HG02678 (cell line): ENCODE measurements around the gene TUBB4B.
A peak's percentile ranks its signal among the peaks of the same experiment; 100 is the strongest.

Source experiments
- ATAC-seq: cut with Tn5 transposase; IDR thresholded peaks from one replicate; pipeline ENCODE4 v1.9.1; 2021; ENCODE audit warnings: mild to moderate bottlenecking, moderate library complexity; ENCODE audit not compliant: unreplicated experiment

Gene TUBB4B

GRCh38 chr9:137211532-137211931 is 29.6 kb upstream of the TUBB4B start:
- no peak for ATAC-seq

- ATAC-seq: no peak
These were observed 28.6 kb upstream of the TUBB4B start for GRCh38 chr9:137212520-137212919.

- ATAC-seq: no peak
These were observed 27.7 kb upstream of the TUBB4B start for GRCh38 chr9:137213160-137214060.

GRCh38 chr9:137214620-137215019 is 26.5 kb upstream of the TUBB4B start:
- no peak for ATAC-seq

GRCh38 chr9:137215196-137215986 is 25.7 kb upstream of the TUBB4B start:
- no peak for ATAC-seq

- no peak for ATAC-seq
These were observed 24.7 kb upstream of the TUBB4B start for GRCh38 chr9:137216188-137216965.

- ATAC-seq: no peak
These were observed 23.5 kb upstream of the TUBB4B start for GRCh38 chr9:137217276-137218211.

- no peak for ATAC-seq
These were observed 22.8 kb upstream of the TUBB4B start for GRCh38 chr9:137218212-137218753.

- no peak for ATAC-seq
These were observed 22.3 kb upstream of the TUBB4B start for GRCh38 chr9:137218754-137219271.

- no peak for ATAC-seq
These were observed 21.2 kb upstream of the TUBB4B start for GRCh38 chr9:137219757-137220316.

GRCh38 chr9:137220317-137221094 is 20.6 kb upstream of the TUBB4B start:
- no peak for ATAC-seq

GRCh38 chr9:137221095-137221505 is 20.0 kb upstream of the TUBB4B start:
- no peak for ATAC-seq

- ATAC-seq: no peak
These were observed 19.5 kb upstream of the TUBB4B start for GRCh38 chr9:137221506-137222111.

- ATAC-seq: peak; percentile 3
These were observed 18.7 kb upstream of the TUBB4B start, which contains the start of gene RNF208 for GRCh38 chr9:137222190-137223077. TSS of gene RNF208 (minus strand) at chr9:137222240. CDS start at chr9:137221212, 1,028 bp downstream.

GRCh38 chr9:137223078-137223970 is 17.8 kb upstream of the TUBB4B start:
- peak; percentile 69 for ATAC-seq
